Lung (tissue), 16 donors: ENCODE data around the gene NREP. TPM values are rescaled to one million over a fixed set of nuclear protein-coding genes. Genes with fewer than 3 reads are reported as not detected.

Experiments used
- ATAC-seq: fragments of 200-7000 bp; cut with Tn5 transposase; one replicate; pipeline ENCODE4 v1.9.1; 2020; ENCODE audit warnings: moderate number of reproducible peaks; ENCODE audit not compliant: insufficient read depth, low FRiP score
- DNase-seq, 3 donors: peaks; one replicate each; pipeline ENCODE4 v3.0.0-alpha.2; 2013 to 2017
- H3K27ac ChIP-seq, 2 donors: one replicate each; pipeline ENCODE4 v1.5.1; 2013; ENCODE audit warnings: mild to moderate bottlenecking in 2 of 2, moderate library complexity in 2 of 2, control low read depth in 1 of 2, inconsistent platforms in 1 of 2, low read depth in 1 of 2, low read length in 1 of 2
- H3K27me3 ChIP-seq, 3 donors: one replicate each; pipeline ENCODE4 v1.5.1; 2013; ENCODE audit warnings: low read length in 2 of 3; ENCODE audit not compliant: control insufficient read depth in 3 of 3, insufficient read depth in 3 of 3
- H3K36me3 ChIP-seq, 4 donors: one replicate each; pipeline ENCODE4 v1.5.1; 2013; ENCODE audit warnings: low read length in 4 of 4, mild to moderate bottlenecking in 1 of 4, moderate library complexity in 1 of 4; ENCODE audit not compliant: control insufficient read depth in 4 of 4, insufficient read depth in 4 of 4
- H3K4me1 ChIP-seq, 5 donors: one replicate each; pipeline ENCODE4 v1.5.1; 2013; ENCODE audit warnings: low read length in 5 of 5, mild to moderate bottlenecking in 2 of 5, moderate library complexity in 1 of 5; ENCODE audit not compliant: control insufficient read depth in 5 of 5, insufficient read depth in 5 of 5
- H3K4me3 ChIP-seq: one replicate; pipeline ENCODE4 v1.5.1; 2013; ENCODE audit warnings: mild to moderate bottlenecking, control low read depth, moderate library complexity
- H3K9ac ChIP-seq, 2 donors: one replicate each; pipeline ENCODE4 v1.5.1; 2013; ENCODE audit warnings: low read length in 2 of 2, control low read depth in 1 of 2; ENCODE audit not compliant: insufficient read depth in 1 of 2
- H3K9me3 ChIP-seq, 4 donors: one replicate each; pipeline ENCODE4 v1.5.1; 2013; ENCODE audit warnings: low read length in 3 of 4, mild to moderate bottlenecking in 1 of 4, moderate library complexity in 1 of 4; ENCODE audit not compliant: control insufficient read depth in 4 of 4, insufficient read depth in 3 of 4
- WGBS, 2 donors: extraction: QIAGEN DNeasy Blood & Tissue Kit; methylation state at CpG; one replicate each; pipeline ENCODE4 v1.1.7; 2013; 5-methylcytosine and 5-hydroxymethylcytosine counted together
- long read RNA-seq, 5 donors: transcript quantifications; one replicate each; lab custom pipeline, GENCODE V29; 2026
- polyA plus RNA-seq, 2 donors: library from polyadenylated mRNA; stranded (reverse); fragments of 200-250 nt; gene quantifications; one replicate each; pipeline ENCODE4 v1.2.1, GENCODE V29; 2013
- total RNA-seq, 2 donors: library from RNA; depleted of rRNA in 1 of 2; stranded (reverse); fragments of >200 nt in 1 of 2; gene quantifications; one replicate each; pipeline ENCODE4 v1.2.1, GENCODE V29; 2014 to 2021
- TF ChIP-seq, protein P1 (sequence below): IDR thresholded peaks from 2 replicates; pipeline ENCODE4 v1.5.1; 2012; ENCODE audit warnings: mild to moderate bottlenecking; ENCODE audit errors: control extremely low read depth, extremely low read depth
- donor health status: control.
- donor health status: control.
- donor health status: Bipolar disorder and iron deficiency.
- donor health status: healthy.
- donor health status: DM: yes; HTN: yes; CAD: no.

Gene NREP, protein sequence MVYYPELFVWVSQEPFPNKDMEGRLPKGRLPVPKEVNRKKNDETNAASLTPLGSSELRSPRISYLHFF
- total RNA-seq (100 to 1,000 TPM in 1 of 2 donors, 10 to 100 TPM in 1; 20.7 to 326 TPM), polyA plus RNA-seq (10 to 100 TPM; 10.8 to 12.9 TPM)
- long read RNA-seq, donor 1, transcript NREP-206 (3 exons, 2,304 nt): minor isoform, 18 of 519 reads
- long read RNA-seq, donor 1, transcript NREP-201 (4 exons, 2,013 nt): major isoform, 283 of 519 reads
- long read RNA-seq, donor 1, transcript NREP-214 (3 exons, 577 nt): minor isoform, 46 of 519 reads
- long read RNA-seq, donor 1, transcript NREP-202 (5 exons, 2,581 nt): minor isoform, 89 of 519 reads
- long read RNA-seq, donor 1, partial matches to known transcripts: 41 of 519 reads
- long read RNA-seq, donor 1, other reads (novel, unspliced or antisense): 7 of 519 reads
- long read RNA-seq, donor 2, transcript NREP-201 (4 exons, 2,013 nt): major isoform, 88 of 158 reads
- long read RNA-seq, donor 2, transcript NREP-202 (5 exons, 2,581 nt): minor isoform, 24 of 158 reads
- long read RNA-seq, donor 2, transcript NREP-204 (5 exons, 704 nt): minor isoform, 9 of 158 reads
- long read RNA-seq, donor 2, transcript NREP-214 (3 exons, 577 nt): minor isoform, 22 of 158 reads
- long read RNA-seq, donor 2, partial matches to known transcripts: 0 of 158 reads
- long read RNA-seq, donor 2, other reads (novel, unspliced or antisense): 0 of 158 reads
- long read RNA-seq, donor 3, transcript NREP-214 (3 exons, 577 nt): minor isoform, 19 of 261 reads
- long read RNA-seq, donor 3, transcript NREP-201 (4 exons, 2,013 nt): major isoform, 154 of 261 reads
- long read RNA-seq, donor 3, transcript NREP-202 (5 exons, 2,581 nt): minor isoform, 38 of 261 reads
- long read RNA-seq, donor 3, transcript NREP-206 (3 exons, 2,304 nt): minor isoform, 10 of 261 reads
- long read RNA-seq, donor 3, partial matches to known transcripts: 29 of 261 reads
- long read RNA-seq, donor 3, other reads (novel, unspliced or antisense): 0 of 261 reads
- long read RNA-seq, donor 4, transcript NREP-214 (3 exons, 577 nt): minor isoform, 12 of 157 reads
- long read RNA-seq, donor 4, transcript NREP-204 (5 exons, 704 nt): minor isoform, 6 of 157 reads
- long read RNA-seq, donor 4, transcript NREP-201 (4 exons, 2,013 nt): major isoform, 91 of 157 reads
- long read RNA-seq, donor 4, transcript NREP-202 (5 exons, 2,581 nt): minor isoform, 19 of 157 reads
- long read RNA-seq, donor 4, partial matches to known transcripts: 18 of 157 reads
- long read RNA-seq, donor 4, other reads (novel, unspliced or antisense): 0 of 157 reads
- long read RNA-seq, donor 5, transcript NREP-214 (3 exons, 577 nt): minor isoform, 49 of 527 reads
- long read RNA-seq, donor 5, transcript NREP-202 (5 exons, 2,581 nt): minor isoform, 77 of 527 reads
- long read RNA-seq, donor 5, transcript NREP-201 (4 exons, 2,013 nt): major isoform, 306 of 527 reads
- long read RNA-seq, donor 5, transcript NREP-204 (5 exons, 704 nt): minor isoform, 26 of 527 reads
- long read RNA-seq, donor 5, partial matches to known transcripts: 39 of 527 reads
- long read RNA-seq, donor 5, other reads (novel, unspliced or antisense): 0 of 527 reads

GRCh38 chr5:111756581-111757354 is at the start of gene NREP:
Gene NREP, minus strand, starts transcription at chr5:111757194. Its CDS starts 1,422 bp downstream, at chr5:111755772.
- no peaks in the 10 kb centered on the region for H3K27me3 ChIP-seq
- peak within 1 kb of the TSS; percentile 87 to 98 for H3K9ac ChIP-seq
- 1 to 2% methylated on average over 12 of the region's 12 CpGs for WGBS, 2 donors
- peaks cover 0 to 21% (median 9%) of the 10 kb centered on the region in 4 donors for H3K36me3 ChIP-seq
- peak within 1 kb of the TSS; percentile 52 for H3K4me3 ChIP-seq
- peaks cover 0 to 46% (median 20%) of the 10 kb centered on the region in 5 donors for H3K4me1 ChIP-seq
- TF ChIP-seq, protein P1, sequence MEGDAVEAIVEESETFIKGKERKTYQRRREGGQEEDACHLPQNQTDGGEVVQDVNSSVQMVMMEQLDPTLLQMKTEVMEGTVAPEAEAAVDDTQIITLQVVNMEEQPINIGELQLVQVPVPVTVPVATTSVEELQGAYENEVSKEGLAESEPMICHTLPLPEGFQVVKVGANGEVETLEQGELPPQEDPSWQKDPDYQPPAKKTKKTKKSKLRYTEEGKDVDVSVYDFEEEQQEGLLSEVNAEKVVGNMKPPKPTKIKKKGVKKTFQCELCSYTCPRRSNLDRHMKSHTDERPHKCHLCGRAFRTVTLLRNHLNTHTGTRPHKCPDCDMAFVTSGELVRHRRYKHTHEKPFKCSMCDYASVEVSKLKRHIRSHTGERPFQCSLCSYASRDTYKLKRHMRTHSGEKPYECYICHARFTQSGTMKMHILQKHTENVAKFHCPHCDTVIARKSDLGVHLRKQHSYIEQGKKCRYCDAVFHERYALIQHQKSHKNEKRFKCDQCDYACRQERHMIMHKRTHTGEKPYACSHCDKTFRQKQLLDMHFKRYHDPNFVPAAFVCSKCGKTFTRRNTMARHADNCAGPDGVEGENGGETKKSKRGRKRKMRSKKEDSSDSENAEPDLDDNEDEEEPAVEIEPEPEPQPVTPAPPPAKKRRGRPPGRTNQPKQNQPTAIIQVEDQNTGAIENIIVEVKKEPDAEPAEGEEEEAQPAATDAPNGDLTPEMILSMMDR: no peak
- H3K27ac ChIP-seq: peak within 1 kb of the TSS; percentile 95
- ATAC-seq (peak; percentile 30), DNase-seq (peak in 2 of 3 donors; percentile 64 to 78)
- no peaks in the 10 kb centered on the region for H3K9me3 ChIP-seq

GRCh38 chr5:111806753-111807152 is 49.8 kb upstream of the NREP start:
- TF ChIP-seq, protein P1: no peak
- Histone ChIP-seq H3K9ac (no peak overlapping the region), H3K27me3 (no peaks in the 10 kb centered on the region), H3K4me3 (no peak overlapping the region), H3K9me3 (no peaks in the 10 kb centered on the region), H3K4me1 (no peaks in the 10 kb centered on the region), H3K27ac (no peak overlapping the region), H3K36me3 (no peaks in the 10 kb centered on the region)
- no peak for ATAC-seq
- DNase-seq: no peak
- 74 to 80% methylated on average over 2 of the region's 2 CpGs for WGBS, 2 donors

- H3K36me3 ChIP-seq: no peaks in the 10 kb centered on the region
- no peak overlapping the region for H3K9ac ChIP-seq
- 86 to 97% methylated on average over 2 of the region's 2 CpGs for WGBS, 2 donors
- H3K27ac ChIP-seq: no peak overlapping the region
- no peak overlapping the region for H3K4me3 ChIP-seq
- no peaks in the 10 kb centered on the region for H3K27me3 ChIP-seq
- H3K9me3 ChIP-seq: no peaks in the 10 kb centered on the region
- ATAC-seq (no peak), DNase-seq (no peak)
- no peaks in the 10 kb centered on the region for H3K4me1 ChIP-seq
- TF ChIP-seq, protein P1: no peak
Observed at GRCh38 chr5:111806156-111806555, 49.2 kb upstream of the NREP start.
